Thoracic aorta endothelial cell (primary cell): ENCODE data around the gene KCNRG. TPM values are rescaled to one million over a fixed set of nuclear protein-coding genes. Genes with fewer than 3 reads are reported as not detected.

Source experiments
- small RNA-seq: library from RNA; depleted of rRNA; stranded (forward); fragments of <200 nt; gene quantifications from one replicate; pipeline ENCODE3, GENCODE V24; 2012
- total RNA-seq: library from RNA; depleted of rRNA; stranded (reverse); fragments of >200 nt; gene quantifications from 2 replicates; pipeline ENCODE4 v1.2.3, GENCODE V29; 2012

KCNRG gene, protein sequence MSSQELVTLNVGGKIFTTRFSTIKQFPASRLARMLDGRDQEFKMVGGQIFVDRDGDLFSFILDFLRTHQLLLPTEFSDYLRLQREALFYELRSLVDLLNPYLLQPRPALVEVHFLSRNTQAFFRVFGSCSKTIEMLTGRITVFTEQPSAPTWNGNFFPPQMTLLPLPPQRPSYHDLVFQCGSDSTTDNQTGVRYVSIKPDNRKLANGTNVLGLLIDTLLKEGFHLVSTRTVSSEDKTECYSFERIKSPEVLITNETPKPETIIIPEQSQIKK
- 2.2 and 3.5 TPM in 2 replicates for total RNA-seq

DNA sequence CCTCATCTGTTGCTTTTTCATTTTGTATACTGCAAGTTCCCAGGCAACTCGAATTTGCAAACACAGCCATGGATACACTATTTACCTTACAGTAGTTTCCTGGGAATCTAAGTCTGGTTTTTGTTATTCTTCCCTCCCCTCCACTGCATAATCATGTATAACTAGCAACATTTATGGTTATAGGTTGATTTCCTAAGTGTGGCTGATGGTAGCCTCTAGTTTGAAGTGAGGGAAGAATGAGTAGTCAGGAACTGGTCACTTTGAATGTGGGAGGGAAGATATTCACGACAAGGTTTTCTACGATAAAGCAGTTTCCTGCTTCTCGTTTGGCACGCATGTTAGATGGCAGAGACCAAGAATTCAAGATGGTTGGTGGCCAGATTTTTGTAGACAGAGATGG is at the start of gene KCNRG:
Gene KCNRG, plus strand, starts transcription at position 187 of the 400 bp plus-strand sequence. Its CDS starts 50 bp downstream, at position 237.

DNA sequence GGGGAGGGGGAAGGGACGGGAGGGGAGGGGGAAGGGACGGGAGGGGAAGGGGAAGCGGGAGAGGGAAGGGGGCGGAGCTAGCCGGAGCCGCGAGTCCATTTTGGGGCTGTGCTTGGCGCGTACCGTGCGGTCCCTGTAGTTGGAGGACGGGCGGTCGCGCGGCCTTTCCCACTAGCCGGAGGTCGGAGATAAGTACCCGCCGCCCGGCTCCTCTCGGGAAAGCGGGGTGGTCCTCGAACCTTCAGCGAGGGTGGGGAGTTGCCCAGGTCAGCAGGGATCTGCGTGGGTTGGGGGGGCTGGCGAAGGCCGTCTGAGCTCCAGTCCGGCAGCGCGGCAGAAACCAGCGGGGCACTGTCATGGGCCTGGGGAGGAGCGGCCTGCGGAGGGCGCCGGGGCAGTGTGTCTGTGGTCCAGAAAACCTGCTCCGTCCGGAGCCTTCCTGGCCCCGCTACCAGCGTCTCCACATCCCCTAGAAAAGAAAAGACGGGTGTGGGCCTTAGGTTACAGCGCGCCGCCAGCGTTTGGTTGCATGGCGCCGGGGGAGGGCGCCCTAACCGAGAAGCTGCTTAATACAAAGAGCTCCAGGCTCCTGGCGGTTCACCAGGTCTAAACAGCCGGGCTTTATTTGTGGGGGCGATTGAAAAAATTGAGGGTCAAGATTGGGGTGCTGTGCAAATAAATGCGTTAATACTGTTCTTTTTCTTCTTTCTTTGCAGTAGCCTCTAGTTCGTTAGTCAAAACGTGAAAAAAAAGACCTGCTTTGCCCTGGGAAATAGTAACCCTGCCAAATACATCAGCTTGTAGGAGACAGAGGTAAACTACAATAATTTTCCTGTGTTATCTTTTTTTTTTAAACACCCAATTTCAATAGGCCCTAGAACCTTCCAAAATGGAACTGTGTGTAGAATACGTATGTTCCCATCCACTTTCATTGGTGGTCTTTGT is 18.0 kb upstream of the KCNRG start, which contains the start of gene TRIM13:
Gene TRIM13, plus strand, starts transcription at position 92 of the 945 bp plus-strand sequence. CDS start 14,899 bp downstream, outside the sequence.

Small RNAs within 50 kb of the gene (small RNA-seq; reads per million reads assigned to genes)
- 38.8 reads per million, percentile 97 among the genes with 10 or more reads in this experiment for gene MIR16-1
- not detected for gene MIR3613
- not detected for gene RF02105
- not detected for gene RF02106
- gene RF02107 = not detected
- gene RF02108 = not detected

Other genes with a start within 250 kb of the KCNRG start
- 80.3 and 94.2 TPM in 2 replicates for gene KPNA3, start 222.8 kb upstream of the KCNRG start, total RNA-seq
- gene SPRYD7, start 79.1 kb upstream of the KCNRG start, total RNA-seq = 9.0 and 9.8 TPM in 2 replicates
- 28.1 and 42.6 TPM in 2 replicates for gene TRIM13, start 18.4 kb upstream of the KCNRG start, total RNA-seq